ENCODE measurements around the gene NPBWR2. TPM values are rescaled to one million over a fixed set of nuclear protein-coding genes. Genes with fewer than 3 reads are reported as not detected.
A peak's percentile ranks its signal among the peaks of the same experiment; 100 is the strongest.

NPBWR2 gene
- total RNA-seq, 1 donor from 2014 or later = not detected

GRCh38 chr20:64056889-64057627, 50.3 kb downstream of the NPBWR2 start:
- H3K4me3 Mint-ChIP-seq (ENCODE audit: unreplicated experiment) = no peak overlapping the region
- no peak overlapping the region for H3K9ac ChIP-seq (ENCODE audit: low read length)
- H3K4me3 ChIP-seq (ENCODE audit: insufficient read depth, low read depth, low read length) = no peak overlapping the region
- peaks cover 11% of the 10 kb centered on the region for H3K27me3 ChIP-seq (ENCODE audit: insufficient read depth, low read length)
- no peaks in the 10 kb centered on the region for H3K36me3 Mint-ChIP-seq (ENCODE audit: low read depth, unreplicated experiment)
- H3K36me3 ChIP-seq (ENCODE audit: insufficient read depth, low read length) = no peaks in the 10 kb centered on the region
- FAIRE-seq (no peak), DNase-seq (ENCODE audit: low read depth) (no peak)
- H3K4me1 Mint-ChIP-seq (ENCODE audit: low read depth, unreplicated experiment) = peaks cover 6% of the 10 kb centered on the region
- no peaks in the 10 kb centered on the region for H4K20me1 ChIP-seq (ENCODE audit: insufficient read depth, low read length)
- H3K27ac ChIP-seq (ENCODE audit: low read depth, low read length) = no peak overlapping the region
- H3K9me3 ChIP-seq (ENCODE audit: insufficient read depth, low read depth, low read length) = no peaks in the 10 kb centered on the region
- H3K79me2 ChIP-seq (ENCODE audit: insufficient read depth, low read length) = no peaks in the 10 kb centered on the region
- TF ChIP-seq EZH2 (IDR thresholded peaks at IDR 0.05; ENCODE audit: insufficient read depth, low read length) (no peak), CTCF (IDR thresholded peaks at IDR 0.05; ENCODE audit: insufficient read depth, low read depth, low read length) (no peak)
- H3K27me3 Mint-ChIP-seq (ENCODE audit: low read depth, unreplicated experiment) = peaks cover 15% of the 10 kb centered on the region
- no peaks in the 10 kb centered on the region for H3K9me3 Mint-ChIP-seq (ENCODE audit: unreplicated experiment)
- no peak overlapping the region for H3K4me2 ChIP-seq (ENCODE audit: low read length)
- H3K4me1 ChIP-seq (ENCODE audit: insufficient read depth, low read length) = peaks cover 11% of the 10 kb centered on the region
- no peak overlapping the region for H2AFZ ChIP-seq (ENCODE audit: low read depth, low read length)
- H3K27ac Mint-ChIP-seq (ENCODE audit: unreplicated experiment) = peak overlapping the region; percentile 26

- no peak for DNase-seq (ENCODE audit: low read depth)
- H4K20me1 ChIP-seq (ENCODE audit: insufficient read depth, low read length) = no peaks in the 10 kb centered on the region
- Mint-ChIP-seq H3K4me3 (ENCODE audit: unreplicated experiment) (no peak overlapping the region), H3K36me3 (ENCODE audit: low read depth, unreplicated experiment) (no peaks in the 10 kb centered on the region), H3K9me3 (ENCODE audit: unreplicated experiment) (no peaks in the 10 kb centered on the region), H3K27ac (ENCODE audit: unreplicated experiment) (no peak overlapping the region), H3K4me1 (ENCODE audit: low read depth, unreplicated experiment) (peaks cover 6% of the 10 kb centered on the region), H3K27me3 (ENCODE audit: low read depth, unreplicated experiment) (peaks cover 20% of the 10 kb centered on the region)
- H3K4me1 ChIP-seq (ENCODE audit: insufficient read depth, low read length) = peaks cover 11% of the 10 kb centered on the region
- H3K27me3 ChIP-seq (ENCODE audit: insufficient read depth, low read length) = peaks cover 11% of the 10 kb centered on the region
- H2AFZ ChIP-seq (ENCODE audit: low read depth, low read length) = no peak overlapping the region
- H3K4me3 ChIP-seq (ENCODE audit: insufficient read depth, low read depth, low read length) = no peak overlapping the region
- TF ChIP-seq EZH2 (IDR thresholded peaks at IDR 0.05; ENCODE audit: insufficient read depth, low read length) = no peak
- TF ChIP-seq CTCF (IDR thresholded peaks at IDR 0.05; ENCODE audit: insufficient read depth, low read depth, low read length) = no peak
- H3K79me2 ChIP-seq (ENCODE audit: insufficient read depth, low read length) = no peaks in the 10 kb centered on the region
- H3K27ac ChIP-seq (ENCODE audit: low read depth, low read length) = no peak overlapping the region
- no peak overlapping the region for H3K9ac ChIP-seq (ENCODE audit: low read length)
- H3K36me3 ChIP-seq (ENCODE audit: insufficient read depth, low read length) = no peaks in the 10 kb centered on the region
- H3K4me2 ChIP-seq (ENCODE audit: low read length) = no peak overlapping the region
- H3K9me3 ChIP-seq (ENCODE audit: insufficient read depth, low read depth, low read length) = no peaks in the 10 kb centered on the region
- FAIRE-seq = no peak
Observed at GRCh38 chr20:64056639-64056888, 50.8 kb downstream of the NPBWR2 start.

GRCh38 chr20:64055893-64056638, 51.3 kb downstream of the NPBWR2 start:
- H3K4me1 Mint-ChIP-seq (ENCODE audit: low read depth, unreplicated experiment) = peaks cover 6% of the 10 kb centered on the region
- no peak for FAIRE-seq
- Histone ChIP-seq H3K79me2 (ENCODE audit: insufficient read depth, low read length) (no peaks in the 10 kb centered on the region), H3K36me3 (ENCODE audit: insufficient read depth, low read length) (no peaks in the 10 kb centered on the region), H3K9me3 (ENCODE audit: insufficient read depth, low read depth, low read length) (no peaks in the 10 kb centered on the region), H2AFZ (ENCODE audit: low read depth, low read length) (no peak overlapping the region), H4K20me1 (ENCODE audit: insufficient read depth, low read length) (no peaks in the 10 kb centered on the region), H3K4me3 (ENCODE audit: insufficient read depth, low read depth, low read length) (no peak overlapping the region), H3K4me2 (ENCODE audit: low read length) (no peak overlapping the region), H3K27me3 (ENCODE audit: insufficient read depth, low read length) (peaks cover 11% of the 10 kb centered on the region), H3K27ac (ENCODE audit: low read depth, low read length) (no peak overlapping the region), H3K9ac (ENCODE audit: low read length) (no peak overlapping the region), H3K4me1 (ENCODE audit: insufficient read depth, low read length) (peaks cover 11% of the 10 kb centered on the region)
- no peaks in the 10 kb centered on the region for H3K9me3 Mint-ChIP-seq (ENCODE audit: unreplicated experiment)
- H3K36me3 Mint-ChIP-seq (ENCODE audit: low read depth, unreplicated experiment) = no peaks in the 10 kb centered on the region
- DNase-seq (ENCODE audit: low read depth) = no peak
- no peak overlapping the region for H3K4me3 Mint-ChIP-seq (ENCODE audit: unreplicated experiment)
- H3K27me3 Mint-ChIP-seq (ENCODE audit: low read depth, unreplicated experiment) = peaks cover 21% of the 10 kb centered on the region
- H3K27ac Mint-ChIP-seq (ENCODE audit: unreplicated experiment) = no peak overlapping the region
- TF ChIP-seq EZH2 (IDR thresholded peaks at IDR 0.05; ENCODE audit: insufficient read depth, low read length) = no peak
- no peak for TF ChIP-seq CTCF (IDR thresholded peaks at IDR 0.05; ENCODE audit: insufficient read depth, low read depth, low read length)

Data from astrocyte (in vitro differentiated cells and primary cell).